Measurements from ENCODE around the gene ENOX2. TPM values are rescaled to one million over a fixed set of nuclear protein-coding genes. Genes with fewer than 3 reads are reported as not detected.
A peak's percentile ranks its signal among the peaks of the same experiment; 100 is the strongest.

Gene ENOX2
- polyA plus RNA-seq, 4 donors: 3.2 to 14.5 (median 4.8) TPM

GRCh38 chrX:130746709-130747342 is 156.2 kb downstream of the ENOX2 start:
- 42 to 65% (median 54%) methylated on average over 2 of the region's 2 CpGs for WGBS, 3 donors
- Histone ChIP-seq H3K4me3 (ENCODE audit: low read depth in 1 of 3, low read length in 3 of 3) (no peak overlapping the region), H3K36me3 (ENCODE audit: control insufficient read depth in 3 of 3, insufficient read depth in 2 of 3, low read depth in 1 of 3, low read length in 3 of 3) (no peaks in the 10 kb centered on the region), H3K4me1 (ENCODE audit: control insufficient read depth in 3 of 3, insufficient read depth in 2 of 3, low read depth in 1 of 3, low read length in 2 of 3) (no peaks in the 10 kb centered on the region), H3K27ac (ENCODE audit: low read depth in 1 of 3, low read length in 2 of 3) (no peak overlapping the region), H3K27me3 (ENCODE audit: control insufficient read depth in 3 of 3, insufficient read depth in 3 of 3, low read length in 3 of 3) (peaks cover 0 to 2% (median 0%) of the 10 kb centered on the region in 3 donors), H3K9me3 (ENCODE audit: control insufficient read depth in 2 of 2, insufficient read depth in 1 of 2, low read depth in 1 of 2, low read length in 1 of 2) (no peaks in the 10 kb centered on the region)
- DNase-seq: no peak
- FAIRE-seq: no peak

GRCh38 chrX:130746077-130746476 is 156.9 kb downstream of the ENOX2 start:
- peaks cover 0 to 2% (median 0%) of the 10 kb centered on the region in 3 donors for H3K27me3 ChIP-seq (ENCODE audit: control insufficient read depth in 3 of 3, insufficient read depth in 3 of 3, low read length in 3 of 3)
- H3K36me3 ChIP-seq (ENCODE audit: control insufficient read depth in 3 of 3, insufficient read depth in 2 of 3, low read depth in 1 of 3, low read length in 3 of 3): no peaks in the 10 kb centered on the region
- H3K27ac ChIP-seq (ENCODE audit: low read depth in 1 of 3, low read length in 2 of 3): no peak overlapping the region
- DNase-seq (no peak), FAIRE-seq (no peak)
- no peaks in the 10 kb centered on the region for H3K4me1 ChIP-seq (ENCODE audit: control insufficient read depth in 3 of 3, insufficient read depth in 2 of 3, low read depth in 1 of 3, low read length in 2 of 3)
- 54 to 84% (median 80%) methylated on average over 3 of the region's 3 CpGs for WGBS, 3 donors
- no peak overlapping the region for H3K4me3 ChIP-seq (ENCODE audit: low read depth in 1 of 3, low read length in 3 of 3)
- no peaks in the 10 kb centered on the region for H3K9me3 ChIP-seq (ENCODE audit: control insufficient read depth in 2 of 2, insufficient read depth in 1 of 2, low read depth in 1 of 2, low read length in 1 of 2)

- 70 to 97% (median 83%) methylated on average over 4 of the region's 4 CpGs for WGBS, 3 donors
- H3K4me3 ChIP-seq (ENCODE audit: low read depth in 1 of 3, low read length in 3 of 3): no peak overlapping the region
- no peaks in the 10 kb centered on the region for H3K36me3 ChIP-seq (ENCODE audit: control insufficient read depth in 3 of 3, insufficient read depth in 2 of 3, low read depth in 1 of 3, low read length in 3 of 3)
- H3K27ac ChIP-seq (ENCODE audit: low read depth in 1 of 3, low read length in 2 of 3): no peak overlapping the region
- H3K9me3 ChIP-seq (ENCODE audit: control insufficient read depth in 2 of 2, insufficient read depth in 1 of 2, low read depth in 1 of 2, low read length in 1 of 2): no peaks in the 10 kb centered on the region
- H3K4me1 ChIP-seq (ENCODE audit: control insufficient read depth in 3 of 3, insufficient read depth in 2 of 3, low read depth in 1 of 3, low read length in 2 of 3): no peaks in the 10 kb centered on the region
- H3K27me3 ChIP-seq (ENCODE audit: control insufficient read depth in 3 of 3, insufficient read depth in 3 of 3, low read length in 3 of 3): no peaks in the 10 kb centered on the region
- DNase-seq (no peak), FAIRE-seq (no peak)
Measured at GRCh38 chrX:130741584-130741983, 161.4 kb downstream of the ENOX2 start.

DNA sequence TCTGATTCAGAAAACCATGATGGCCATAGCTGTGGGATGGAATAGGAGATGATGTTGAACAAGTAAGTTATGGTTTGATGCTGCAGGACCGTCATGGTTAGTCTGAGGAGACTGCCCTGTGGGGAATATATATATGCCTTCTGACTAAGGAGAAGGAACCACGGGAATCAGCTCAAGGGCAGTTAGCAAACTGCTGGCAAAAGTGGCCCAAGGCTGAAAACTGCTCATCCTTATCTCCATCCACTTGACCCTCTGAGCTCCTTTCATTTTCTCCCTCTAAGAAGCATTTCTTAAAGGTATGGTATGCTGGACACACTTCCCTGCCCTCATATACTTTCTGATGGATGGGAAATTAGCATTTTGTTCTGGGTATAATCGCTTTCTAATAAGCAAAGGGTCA is 161.9 kb downstream of the ENOX2 start:
- Histone ChIP-seq H3K36me3 (ENCODE audit: control insufficient read depth in 3 of 3, insufficient read depth in 2 of 3, low read depth in 1 of 3, low read length in 3 of 3) (no peaks in the 10 kb centered on the region), H3K4me3 (ENCODE audit: low read depth in 1 of 3, low read length in 3 of 3) (no peak overlapping the region), H3K27me3 (ENCODE audit: control insufficient read depth in 3 of 3, insufficient read depth in 3 of 3, low read length in 3 of 3) (no peaks in the 10 kb centered on the region), H3K27ac (ENCODE audit: low read depth in 1 of 3, low read length in 2 of 3) (no peak overlapping the region), H3K4me1 (ENCODE audit: control insufficient read depth in 3 of 3, insufficient read depth in 2 of 3, low read depth in 1 of 3, low read length in 2 of 3) (no peaks in the 10 kb centered on the region), H3K9me3 (ENCODE audit: control insufficient read depth in 2 of 2, insufficient read depth in 1 of 2, low read depth in 1 of 2, low read length in 1 of 2) (no peaks in the 10 kb centered on the region)
- FAIRE-seq (no peak), DNase-seq (no peak)
- WGBS, 3 donors: 74 to 93% (median 89%) methylated on average over 3 of the region's 3 CpGs

- no peaks in the 10 kb centered on the region for H3K4me1 ChIP-seq (ENCODE audit: control insufficient read depth in 3 of 3, insufficient read depth in 2 of 3, low read depth in 1 of 3, low read length in 2 of 3)
- H3K9me3 ChIP-seq (ENCODE audit: control insufficient read depth in 2 of 2, insufficient read depth in 1 of 2, low read depth in 1 of 2, low read length in 1 of 2): no peaks in the 10 kb centered on the region
- no peaks in the 10 kb centered on the region for H3K36me3 ChIP-seq (ENCODE audit: control insufficient read depth in 3 of 3, insufficient read depth in 2 of 3, low read depth in 1 of 3, low read length in 3 of 3)
- H3K27me3 ChIP-seq (ENCODE audit: control insufficient read depth in 3 of 3, insufficient read depth in 3 of 3, low read length in 3 of 3): no peaks in the 10 kb centered on the region
- FAIRE-seq: no peak
- H3K27ac ChIP-seq (ENCODE audit: low read depth in 1 of 3, low read length in 2 of 3): no peak overlapping the region
- WGBS, 3 donors: 84 to 88% (median 86%) methylated on average over 5 of the region's 5 CpGs
- DNase-seq: no peak
- no peak overlapping the region for H3K4me3 ChIP-seq (ENCODE audit: low read depth in 1 of 3, low read length in 3 of 3)
Measured at GRCh38 chrX:130738638-130739195, 164.3 kb downstream of the ENOX2 start.

- Histone ChIP-seq H3K27me3 (ENCODE audit: control insufficient read depth in 3 of 3, insufficient read depth in 3 of 3, low read length in 3 of 3) (no peaks in the 10 kb centered on the region), H3K9me3 (ENCODE audit: control insufficient read depth in 2 of 2, insufficient read depth in 1 of 2, low read depth in 1 of 2, low read length in 1 of 2) (no peaks in the 10 kb centered on the region), H3K4me1 (ENCODE audit: control insufficient read depth in 3 of 3, insufficient read depth in 2 of 3, low read depth in 1 of 3, low read length in 2 of 3) (no peaks in the 10 kb centered on the region), H3K4me3 (ENCODE audit: low read depth in 1 of 3, low read length in 3 of 3) (no peak overlapping the region), H3K36me3 (ENCODE audit: control insufficient read depth in 3 of 3, insufficient read depth in 2 of 3, low read depth in 1 of 3, low read length in 3 of 3) (no peaks in the 10 kb centered on the region), H3K27ac (ENCODE audit: low read depth in 1 of 3, low read length in 2 of 3) (no peak overlapping the region)
- DNase-seq: no peak
- FAIRE-seq: no peak
Measured at GRCh38 chrX:130734713-130735112, 168.3 kb downstream of the ENOX2 start.

- Histone ChIP-seq H3K4me1 (ENCODE audit: control insufficient read depth in 3 of 3, insufficient read depth in 2 of 3, low read depth in 1 of 3, low read length in 2 of 3) (no peaks in the 10 kb centered on the region), H3K9me3 (ENCODE audit: control insufficient read depth in 2 of 2, insufficient read depth in 1 of 2, low read depth in 1 of 2, low read length in 1 of 2) (peaks cover 0 to 7% of the 10 kb centered on the region in 2 donors), H3K27ac (ENCODE audit: low read depth in 1 of 3, low read length in 2 of 3) (no peak overlapping the region), H3K4me3 (ENCODE audit: low read depth in 1 of 3, low read length in 3 of 3) (no peak overlapping the region), H3K27me3 (ENCODE audit: control insufficient read depth in 3 of 3, insufficient read depth in 3 of 3, low read length in 3 of 3) (no peaks in the 10 kb centered on the region), H3K36me3 (ENCODE audit: control insufficient read depth in 3 of 3, insufficient read depth in 2 of 3, low read depth in 1 of 3, low read length in 3 of 3) (no peaks in the 10 kb centered on the region)
- FAIRE-seq (no peak), DNase-seq (peak in 1 of 2 donors; percentile 1)
Measured at GRCh38 chrX:130728208-130728607, 174.8 kb downstream of the ENOX2 start.

- WGBS, 3 donors: 78 to 90% (median 86%) methylated on average over 3 of the region's 3 CpGs
- Histone ChIP-seq H3K9me3 (ENCODE audit: control insufficient read depth in 2 of 2, insufficient read depth in 1 of 2, low read depth in 1 of 2, low read length in 1 of 2) (peaks cover 0 to 7% of the 10 kb centered on the region in 2 donors), H3K27me3 (ENCODE audit: control insufficient read depth in 3 of 3, insufficient read depth in 3 of 3, low read length in 3 of 3) (no peaks in the 10 kb centered on the region), H3K4me3 (ENCODE audit: low read depth in 1 of 3, low read length in 3 of 3) (no peak overlapping the region), H3K4me1 (ENCODE audit: control insufficient read depth in 3 of 3, insufficient read depth in 2 of 3, low read depth in 1 of 3, low read length in 2 of 3) (no peaks in the 10 kb centered on the region), H3K36me3 (ENCODE audit: control insufficient read depth in 3 of 3, insufficient read depth in 2 of 3, low read depth in 1 of 3, low read length in 3 of 3) (no peaks in the 10 kb centered on the region), H3K27ac (ENCODE audit: low read depth in 1 of 3, low read length in 2 of 3) (no peak overlapping the region)
- FAIRE-seq: no peak
- DNase-seq: peak in 1 of 2 donors; percentile 8
Measured at GRCh38 chrX:130726661-130727060, 176.3 kb downstream of the ENOX2 start.

- Histone ChIP-seq H3K4me3 (ENCODE audit: low read depth in 1 of 3, low read length in 3 of 3) (no peak overlapping the region), H3K27me3 (ENCODE audit: control insufficient read depth in 3 of 3, insufficient read depth in 3 of 3, low read length in 3 of 3) (no peaks in the 10 kb centered on the region), H3K9me3 (ENCODE audit: control insufficient read depth in 2 of 2, insufficient read depth in 1 of 2, low read depth in 1 of 2, low read length in 1 of 2) (peaks cover 0 to 7% of the 10 kb centered on the region in 2 donors), H3K4me1 (ENCODE audit: control insufficient read depth in 3 of 3, insufficient read depth in 2 of 3, low read depth in 1 of 3, low read length in 2 of 3) (no peaks in the 10 kb centered on the region), H3K27ac (ENCODE audit: low read depth in 1 of 3, low read length in 2 of 3) (no peak overlapping the region), H3K36me3 (ENCODE audit: control insufficient read depth in 3 of 3, insufficient read depth in 2 of 3, low read depth in 1 of 3, low read length in 3 of 3) (no peaks in the 10 kb centered on the region)
- WGBS, 3 donors: 93 to 97% (median 95%) methylated on average over 1 of the region's 1 CpG
- DNase-seq (no peak), FAIRE-seq (no peak)
Measured at GRCh38 chrX:130725519-130725918, 177.5 kb downstream of the ENOX2 start.

Data from small intestine (tissue), 7 donors.